Loucy (cell line): ENCODE results near the gene GUSB.
"Not testable (repeated sequence)": the region's sequence is repeated elsewhere in the genome, so short reads cannot be mapped to it uniquely, and the experiment has no call there.

Source experiments
- H2AFZ ChIP-seq: fragments of 200-600 bp; sonication (generic); 2 replicates; pipeline ENCODE4 v1.6.0; 2016; ENCODE audit warnings: antibody characterized with exemption, mild to moderate bottlenecking, low read length, moderate library complexity
- H3F3A ChIP-seq: fragments of 200-600 bp; 2 replicates; pipeline ENCODE4 v1.6.0; 2016; ENCODE audit warnings: antibody characterized with exemption, low read depth, mild to moderate bottlenecking
- H3K27me3 ChIP-seq: fragments of 200-600 bp; sonication (generic); 2 replicates; pipeline ENCODE4 v1.6.1; 2014; ENCODE audit warnings: low read length, mild to moderate bottlenecking; ENCODE audit not compliant: insufficient read depth, poor library complexity, severe bottlenecking
- H3K36me3 ChIP-seq: fragments of 200-600 bp; sonication (generic); 2 replicates; pipeline ENCODE4 v1.6.1; 2016; ENCODE audit warnings: low read length; ENCODE audit not compliant: insufficient read depth
- H3K4me1 ChIP-seq: fragments of 200-600 bp; sonication (generic); 2 replicates; pipeline ENCODE4 v1.5.1; 2014; ENCODE audit warnings: low read length, mild to moderate bottlenecking; ENCODE audit not compliant: insufficient read depth, poor library complexity, severe bottlenecking
- H3K4me2 ChIP-seq: fragments of 200-600 bp; sonication (generic); 2 replicates; pipeline ENCODE4 v1.6.0; 2014; ENCODE audit warnings: antibody characterized with exemption, low read length, low read depth, mild to moderate bottlenecking; ENCODE audit not compliant: poor library complexity, severe bottlenecking
- H3K4me3 ChIP-seq: fragments of 200-600 bp; sonication (generic); 2 replicates; pipeline ENCODE4 v1.5.1; 2014; ENCODE audit warnings: low read length, mild to moderate bottlenecking, mixed read lengths; ENCODE audit not compliant: poor library complexity, severe bottlenecking
- H3K79me2 ChIP-seq: fragments of 200-600 bp; sonication (generic); 2 replicates; pipeline ENCODE4 v1.6.1; 2014; ENCODE audit warnings: low read length; ENCODE audit not compliant: insufficient read depth
- H3K9ac ChIP-seq: fragments of 200-600 bp; sonication (generic); 2 replicates; pipeline ENCODE4 v1.6.0; 2014; ENCODE audit warnings: mild to moderate bottlenecking, low read depth, low read length, moderate library complexity; ENCODE audit not compliant: poor library complexity, severe bottlenecking
- H3K9me2 ChIP-seq: fragments of 200-600 bp; sonication (generic); replicated peaks from 2 replicates; pipeline ENCODE4 v1.6.1; 2016; ENCODE audit warnings: low read depth, low read length, mixed read lengths
- H3K9me3 ChIP-seq: fragments of 200-600 bp; sonication (generic); 2 replicates; pipeline ENCODE4 v1.6.1; 2014; ENCODE audit warnings: mild to moderate bottlenecking, antibody characterized with exemption, low read length, low read depth; ENCODE audit not compliant: insufficient read depth
- H4K20me1 ChIP-seq: fragments of 200-600 bp; sonication (generic); 2 replicates; pipeline ENCODE4 v1.6.0; 2014; ENCODE audit warnings: antibody characterized with exemption, low read length, mild to moderate bottlenecking; ENCODE audit not compliant: insufficient read depth, poor library complexity, severe bottlenecking
- CTCF ChIP-seq: fragments of 200-600 bp; sonication (generic); conservative IDR thresholded peaks from 2 replicates; pipeline ENCODE4 v1.5.1; 2014; ENCODE audit warnings: mild to moderate bottlenecking, antibody characterized with exemption, low read length
- EZH2phosphoT487 ChIP-seq: fragments of 200-600 bp; IDR thresholded peaks from 2 replicates; pipeline ENCODE4 v1.6.1; 2018; ENCODE audit warnings: antibody characterized with exemption, mild to moderate bottlenecking, moderate library complexity, borderline replicate concordance

Gene GUSB

GRCh38 chr7:65992526-65992925, 10.5 kb upstream of the GUSB start:
- Histone ChIP-seq H3K9me3 (no peaks in the 10 kb centered on the region), H3K4me3 (no peak overlapping the region), H2AFZ (no peak overlapping the region), H3K9me2 (no peaks in the 10 kb centered on the region), H3K4me1 (no peaks in the 10 kb centered on the region), H3K9ac (no peak overlapping the region), H3K4me2 (no peak overlapping the region), H4K20me1 (no peaks in the 10 kb centered on the region), H3F3A (no peaks in the 10 kb centered on the region), H3K79me2 (no peaks in the 10 kb centered on the region), H3K36me3 (no peaks in the 10 kb centered on the region), H3K27me3 (no peaks in the 10 kb centered on the region)
- TF ChIP-seq CTCF (no peak), EZH2phosphoT487 (no peak)

- not testable (repeated sequence) for H3K79me2 ChIP-seq, H3K4me2 ChIP-seq, H3K4me1 ChIP-seq
These were observed 9.8 kb upstream of the GUSB start for GRCh38 chr7:65991829-65992228.

GRCh38 chr7:65989694-65990080, 7.7 kb upstream of the GUSB start:
- Histone ChIP-seq H3K27me3 (no peaks in the 10 kb centered on the region), H4K20me1 (no peaks in the 10 kb centered on the region), H3K4me1 (no peaks in the 10 kb centered on the region), H3F3A (no peaks in the 10 kb centered on the region), H3K9me3 (no peaks in the 10 kb centered on the region), H2AFZ (no peak overlapping the region), H3K9me2 (no peaks in the 10 kb centered on the region), H3K9ac (no peak overlapping the region), H3K79me2 (no peaks in the 10 kb centered on the region), H3K4me3 (no peak overlapping the region), H3K36me3 (no peaks in the 10 kb centered on the region), H3K4me2 (no peak overlapping the region)
- TF ChIP-seq EZH2phosphoT487 (no peak), CTCF (no peak)

More at GRCh38 chr7:65991829-65992228, 9.8 kb upstream of the GUSB start:
- not testable (repeated sequence) for H2AFZ ChIP-seq, H3K27me3 ChIP-seq, H3K9me2 ChIP-seq, H3K36me3 ChIP-seq, H3K9ac ChIP-seq, H3F3A ChIP-seq, H4K20me1 ChIP-seq, H3K9me3 ChIP-seq, H3K4me3 ChIP-seq

- not testable (repeated sequence) for H3K9me3 ChIP-seq, H3K79me2 ChIP-seq, H4K20me1 ChIP-seq, H3K9ac ChIP-seq, H3K4me3 ChIP-seq, H2AFZ ChIP-seq, H3K4me1 ChIP-seq, H3K4me2 ChIP-seq, H3K27me3 ChIP-seq, H3K36me3 ChIP-seq, H3K9me2 ChIP-seq, H3F3A ChIP-seq
- 0 out of 2 replicates have a peak, but pooled peaks have one; percentile 12 for TF ChIP-seq CTCF
These were observed 6.5 kb upstream of the GUSB start for GRCh38 chr7:65988503-65988902.
